Upper lobe of left lung (tissue), 6 donors: Measurements from ENCODE around the gene LRRC42. TPM values are rescaled to one million over a fixed set of nuclear protein-coding genes. Genes with fewer than 3 reads are reported as not detected.

Source experiments
- ATAC-seq, 2 donors: fragments of 200-7000 bp; cut with Tn5 transposase; one replicate each; pipeline ENCODE4 v1.9.1; 2022; ENCODE audit warnings: mild to moderate bottlenecking in 2 of 2, moderate library complexity in 2 of 2; ENCODE audit not compliant: low FRiP score in 2 of 2
- DNase-seq, 2 donors: peaks; one replicate each; pipeline ENCODE4 v3.0.0-alpha.2; 2019 to 2020
- H3K27ac ChIP-seq, 4 donors: fragments of 200-600 bp; sonication (generic); one replicate each; pipeline ENCODE4 v1.5.1; 2016 to 2019
- H3K27me3 ChIP-seq, 4 donors: fragments of 200-600 bp; sonication (generic); one replicate each; pipeline ENCODE4 v1.5.1; 2017 to 2019
- H3K36me3 ChIP-seq, 4 donors: fragments of 200-600 bp; sonication (generic); one replicate each; pipeline ENCODE4 v1.5.1; 2016 to 2019
- H3K4me1 ChIP-seq, 4 donors: fragments of 200-600 bp; sonication (generic); one replicate each; pipeline ENCODE4 v1.5.1; 2018 to 2019
- H3K4me3 ChIP-seq, 4 donors: fragments of 200-600 bp; sonication (generic); one replicate each; pipeline ENCODE4 v1.5.1; 2017 to 2019; ENCODE audit warnings: mild to moderate bottlenecking in 2 of 4, moderate library complexity in 1 of 4
- H3K9me3 ChIP-seq, 4 donors: fragments of 200-600 bp; sonication (generic); one replicate each; pipeline ENCODE4 v1.5.1; 2018 to 2019
- EP300 ChIP-seq, 4 donors: sonication (generic); formaldehyde crosslinking; IDR thresholded peaks; one replicate each; pipeline ENCODE4 v1.5.1; 2017; ENCODE audit warnings: antibody characterized with exemption in 4 of 4, control low read depth in 2 of 4
- POLR2A ChIP-seq, 4 donors: fragments of 450-650 bp; IDR thresholded peaks; one replicate each; pipeline ENCODE4 v1.5.1; 2016 to 2017; ENCODE audit warnings: antibody characterized with exemption in 4 of 4, mild to moderate bottlenecking in 2 of 4
- POLR2AphosphoS5 ChIP-seq, 2 donors: sonication (generic); formaldehyde crosslinking; IDR thresholded peaks; one replicate each; pipeline ENCODE4 v1.5.1; 2017; ENCODE audit warnings: antibody characterized with exemption in 2 of 2
- WGBS, 2 donors: methylation state at CpG; one replicate each; pipeline ENCODE4 v1.1.5; 2017 to 2018; 5-methylcytosine and 5-hydroxymethylcytosine counted together
- total RNA-seq, 6 donors: library from RNA; depleted of rRNA in 4 of 6; stranded (reverse); fragments of >200 nt in 4 of 6; gene quantifications; one replicate each; pipeline versions ENCODE4 v1.1.0 to v1.2.1, GENCODE V29; 2016 to 2021
- TF ChIP-seq, protein P1 (sequence below), 6 experiments: fragments of 450-650 bp in 4 of 6; fragments of 200-600 bp in 2 of 6; sonication (generic) in 2 of 6; IDR thresholded peaks; one replicate each; pipeline ENCODE4 v1.5.1; 2016 to 2019; ENCODE audit warnings: antibody characterized with exemption in 6 of 6
- donor health status: DM: no; HTN: no; CAD: no; lungs with moderate emphysema.
- donor health status: DM: no; HTN: yes; CAD: no; lungs with severe emphysema.

Gene LRRC42
- total RNA-seq, 6 donors from 2014 or later: 13.2 to 26.6 (median 17.6) TPM

DNA sequence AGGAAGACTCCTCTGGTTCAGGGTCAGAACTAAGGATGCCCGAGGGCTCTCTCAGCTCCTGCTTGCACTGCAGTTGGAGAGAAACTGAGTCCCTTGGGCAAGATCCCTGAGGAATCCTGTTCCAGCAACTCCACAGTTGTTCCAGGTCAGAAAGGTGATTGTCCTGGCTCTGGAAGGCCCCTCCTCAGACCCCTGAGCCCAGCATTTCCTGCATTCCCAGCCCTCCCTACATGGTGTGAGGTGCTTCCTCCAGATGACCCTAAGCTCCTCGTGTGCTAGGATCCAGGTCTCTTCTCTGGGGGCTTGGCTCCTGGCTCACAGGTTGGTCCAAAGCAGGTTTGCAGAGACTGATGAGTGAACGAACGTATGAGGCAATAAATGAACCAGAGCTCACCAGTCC, 60.4 kb downstream of the LRRC42 start:
- Histone ChIP-seq H3K4me3 (no peak overlapping the region), H3K36me3 (no peaks in the 10 kb centered on the region), H3K9me3 (no peaks in the 10 kb centered on the region), H3K27ac (no peak overlapping the region), H3K4me1 (peaks cover 0 to 8% (median 0%) of the 10 kb centered on the region in 4 donors), H3K27me3 (no peaks in the 10 kb centered on the region)
- 74 to 90% methylated on average over 4 of the region's 4 CpGs for WGBS, 2 donors
- DNase-seq (no peak), ATAC-seq (no peak)
- no peak for TF ChIP-seq POLR2AphosphoS5 (IDR thresholded peaks at IDR 0.05)

DNA sequence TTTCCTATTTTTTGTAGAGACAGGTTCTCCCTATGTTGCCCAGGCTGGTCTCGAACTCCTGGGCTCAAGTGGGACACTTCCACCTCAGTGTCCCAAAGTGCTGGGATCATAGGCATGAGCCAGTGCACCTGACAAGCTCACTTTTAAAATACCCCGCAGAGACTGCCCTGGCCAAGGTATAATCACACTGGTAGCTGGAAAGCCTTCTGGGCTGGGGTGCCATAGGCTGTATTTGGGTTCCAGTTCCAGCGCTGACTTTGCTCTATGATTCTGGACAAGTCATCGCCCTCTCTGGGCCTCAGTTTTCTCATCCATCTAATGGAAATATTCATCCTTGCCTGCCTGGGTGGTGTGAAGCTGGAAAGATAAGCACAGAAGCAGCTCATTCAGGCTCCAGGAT, 61.5 kb downstream of the LRRC42 start:
- no peaks in the 10 kb centered on the region for H3K4me1 ChIP-seq
- no peak for TF ChIP-seq POLR2A (IDR thresholded peaks at IDR 0.05)
- H3K27ac ChIP-seq: no peak overlapping the region
- no peaks in the 10 kb centered on the region for H3K27me3 ChIP-seq
- no peak overlapping the region for H3K4me3 ChIP-seq
- no peaks in the 10 kb centered on the region for H3K9me3 ChIP-seq
- DNase-seq: no peak
- H3K36me3 ChIP-seq: no peaks in the 10 kb centered on the region
- ATAC-seq: no peak
- 93 to 94% methylated on average over 4 of the region's 4 CpGs for WGBS, 2 donors

DNA sequence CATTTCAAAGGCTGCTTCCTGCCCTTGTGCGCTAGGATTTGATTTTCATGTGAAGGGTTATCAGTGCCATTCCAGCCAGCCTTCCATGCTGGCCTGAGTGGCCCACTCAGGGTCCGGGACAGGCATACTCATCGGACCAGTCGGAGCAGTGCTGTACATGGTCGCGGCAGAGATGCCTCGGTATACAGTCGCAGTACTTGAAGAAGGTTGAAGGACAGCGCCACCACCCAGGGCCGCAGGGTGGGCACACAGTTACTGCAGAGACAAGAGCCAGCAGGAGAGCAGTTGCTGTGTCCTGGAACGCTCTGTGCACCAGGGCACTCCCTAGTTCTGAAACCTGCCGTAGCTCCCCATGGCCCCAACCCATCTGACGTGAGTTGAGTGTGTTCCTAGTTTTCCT, 62.7 kb downstream of the LRRC42 start:
- no peak for TF ChIP-seq POLR2AphosphoS5 (IDR thresholded peaks at IDR 0.05)
- no peak for TF ChIP-seq EP300 (IDR thresholded peaks at IDR 0.05)
- TF ChIP-seq POLR2A (IDR thresholded peaks at IDR 0.05): no peak
- TF ChIP-seq, protein P1, sequence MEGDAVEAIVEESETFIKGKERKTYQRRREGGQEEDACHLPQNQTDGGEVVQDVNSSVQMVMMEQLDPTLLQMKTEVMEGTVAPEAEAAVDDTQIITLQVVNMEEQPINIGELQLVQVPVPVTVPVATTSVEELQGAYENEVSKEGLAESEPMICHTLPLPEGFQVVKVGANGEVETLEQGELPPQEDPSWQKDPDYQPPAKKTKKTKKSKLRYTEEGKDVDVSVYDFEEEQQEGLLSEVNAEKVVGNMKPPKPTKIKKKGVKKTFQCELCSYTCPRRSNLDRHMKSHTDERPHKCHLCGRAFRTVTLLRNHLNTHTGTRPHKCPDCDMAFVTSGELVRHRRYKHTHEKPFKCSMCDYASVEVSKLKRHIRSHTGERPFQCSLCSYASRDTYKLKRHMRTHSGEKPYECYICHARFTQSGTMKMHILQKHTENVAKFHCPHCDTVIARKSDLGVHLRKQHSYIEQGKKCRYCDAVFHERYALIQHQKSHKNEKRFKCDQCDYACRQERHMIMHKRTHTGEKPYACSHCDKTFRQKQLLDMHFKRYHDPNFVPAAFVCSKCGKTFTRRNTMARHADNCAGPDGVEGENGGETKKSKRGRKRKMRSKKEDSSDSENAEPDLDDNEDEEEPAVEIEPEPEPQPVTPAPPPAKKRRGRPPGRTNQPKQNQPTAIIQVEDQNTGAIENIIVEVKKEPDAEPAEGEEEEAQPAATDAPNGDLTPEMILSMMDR (IDR thresholded peaks at IDR 0.05): no peak
- H3K4me3 ChIP-seq: no peak overlapping the region
- WGBS, 2 donors: 59 to 76% methylated on average over 4 to 13 of the region's 13 CpGs
- no peaks in the 10 kb centered on the region for H3K27me3 ChIP-seq
- no peaks in the 10 kb centered on the region for H3K4me1 ChIP-seq
- H3K9me3 ChIP-seq: no peaks in the 10 kb centered on the region
- no peak for ATAC-seq
- H3K36me3 ChIP-seq: no peaks in the 10 kb centered on the region
- peak in 1 of 2 donors; percentile 63 for DNase-seq
- no peak overlapping the region for H3K27ac ChIP-seq

DNA sequence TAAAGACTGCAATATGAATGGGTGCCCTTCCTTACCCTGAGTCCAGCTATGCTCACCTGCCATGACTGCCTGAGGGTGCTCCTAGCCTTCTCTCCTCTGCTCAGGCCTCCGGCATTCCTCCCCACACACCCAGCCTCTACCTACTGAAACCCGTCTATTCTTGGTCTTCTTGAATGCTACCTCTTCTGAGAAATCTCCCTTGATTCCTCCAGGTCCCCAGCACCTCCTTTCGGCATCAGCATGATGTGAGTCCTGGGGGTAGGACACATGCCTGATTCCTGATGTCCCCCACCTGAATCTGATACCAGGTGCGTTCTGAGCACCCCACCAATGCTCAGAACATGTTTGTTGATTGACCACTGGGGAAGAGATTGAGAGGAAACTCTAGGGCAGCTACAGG, 63.3 kb downstream of the LRRC42 start:
- no peak for DNase-seq
- H3K9me3 ChIP-seq: no peaks in the 10 kb centered on the region
- no peaks in the 10 kb centered on the region for H3K27me3 ChIP-seq
- H3K27ac ChIP-seq: no peak overlapping the region
- no peak for ATAC-seq
- TF ChIP-seq, protein P1 (IDR thresholded peaks at IDR 0.05): no peak
- TF ChIP-seq POLR2A (IDR thresholded peaks at IDR 0.05): no peak
- no peak for TF ChIP-seq POLR2AphosphoS5 (IDR thresholded peaks at IDR 0.05)
- TF ChIP-seq EP300 (IDR thresholded peaks at IDR 0.05): no peak
- no peaks in the 10 kb centered on the region for H3K36me3 ChIP-seq
- no peaks in the 10 kb centered on the region for H3K4me1 ChIP-seq
- H3K4me3 ChIP-seq: no peak overlapping the region
- WGBS, 2 donors: 82 to 85% methylated on average over 4 of the region's 4 CpGs

DNA sequence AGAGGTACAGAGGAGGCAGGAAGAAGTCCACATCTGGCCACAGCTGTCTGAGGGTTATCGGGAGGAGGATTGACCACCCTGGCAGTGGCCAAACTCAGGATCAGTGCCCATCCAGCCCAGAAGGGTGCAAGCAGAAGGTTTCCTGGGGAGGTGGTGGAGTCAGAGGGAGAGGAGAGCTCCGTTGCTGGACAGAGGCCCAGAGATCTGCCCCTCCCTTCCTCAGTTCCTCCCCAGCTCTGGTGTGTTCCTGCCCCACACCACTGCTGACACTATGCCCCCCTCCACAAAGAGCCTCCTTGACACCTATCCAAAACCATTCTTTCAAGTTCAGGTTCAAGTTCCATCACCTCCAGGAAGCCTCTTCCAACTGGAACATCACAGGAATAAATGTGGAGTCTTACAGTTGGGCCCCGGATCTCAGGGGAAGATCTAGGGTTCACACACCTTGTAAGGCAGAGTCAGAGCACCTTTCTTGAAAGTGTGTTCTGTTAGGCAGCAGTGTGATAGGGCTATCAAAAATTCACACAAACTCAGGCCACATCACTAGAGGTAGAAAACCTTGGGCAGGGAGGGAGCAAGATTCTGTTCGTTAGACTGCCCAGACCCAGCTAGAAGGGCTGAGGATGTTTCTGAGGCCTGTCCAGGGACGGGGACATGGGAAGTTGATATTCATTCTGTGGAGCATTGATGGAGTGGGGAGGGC, 64.4 kb downstream of the LRRC42 start:
- H3K27ac ChIP-seq: no peak overlapping the region
- TF ChIP-seq EP300 (IDR thresholded peaks at IDR 0.05) (no peak), POLR2AphosphoS5 (IDR thresholded peaks at IDR 0.05) (no peak), POLR2A (IDR thresholded peaks at IDR 0.05) (no peak)
- TF ChIP-seq, protein P1 (IDR thresholded peaks at IDR 0.05): no peak
- DNase-seq (no peak), ATAC-seq (no peak)
- WGBS, 2 donors: 50 to 73% methylated on average over 4 to 5 of the region's 5 CpGs
- H3K9me3 ChIP-seq: no peaks in the 10 kb centered on the region
- no peaks in the 10 kb centered on the region for H3K4me1 ChIP-seq
- no peaks in the 10 kb centered on the region for H3K27me3 ChIP-seq
- H3K36me3 ChIP-seq: no peaks in the 10 kb centered on the region
- H3K4me3 ChIP-seq: no peak overlapping the region
